GM06990 (cell line): ENCODE data around the gene RIPOR3.
A peak's percentile ranks its signal among the peaks of the same experiment; 100 is the strongest.
"Not testable (repeated sequence)": the region's sequence is repeated elsewhere in the genome, so short reads cannot be mapped to it uniquely, and the experiment has no call there.

Source experiments
- DNase-seq: peaks from one replicate; pipeline ENCODE4 v3.0.0-alpha.2; 2011; ENCODE audit not compliant: insufficient read length; ENCODE audit errors: extremely low read depth
- H3K27me3 ChIP-seq: replicated peaks from 2 replicates; pipeline ENCODE4 v1.6.0; 2011; ENCODE audit warnings: low read length; ENCODE audit not compliant: control insufficient read depth, insufficient read depth
- H3K36me3 ChIP-seq: 2 replicates; pipeline ENCODE4 v1.5.1; 2011; ENCODE audit warnings: low read length; ENCODE audit not compliant: control insufficient read depth, insufficient read depth
- H3K4me3 ChIP-seq: replicated peaks from 2 replicates; pipeline ENCODE4 v1.5.1; 2011; ENCODE audit warnings: low read depth, mild to moderate bottlenecking, control low read depth, low read length
- CTCF ChIP-seq: IDR thresholded peaks from 2 replicates; pipeline ENCODE4 v1.5.1; 2011; ENCODE audit warnings: low read length, control low read depth, mild to moderate bottlenecking, inconsistent platforms; ENCODE audit not compliant: insufficient read depth, poor library complexity, severe bottlenecking

Gene RIPOR3

DNA sequence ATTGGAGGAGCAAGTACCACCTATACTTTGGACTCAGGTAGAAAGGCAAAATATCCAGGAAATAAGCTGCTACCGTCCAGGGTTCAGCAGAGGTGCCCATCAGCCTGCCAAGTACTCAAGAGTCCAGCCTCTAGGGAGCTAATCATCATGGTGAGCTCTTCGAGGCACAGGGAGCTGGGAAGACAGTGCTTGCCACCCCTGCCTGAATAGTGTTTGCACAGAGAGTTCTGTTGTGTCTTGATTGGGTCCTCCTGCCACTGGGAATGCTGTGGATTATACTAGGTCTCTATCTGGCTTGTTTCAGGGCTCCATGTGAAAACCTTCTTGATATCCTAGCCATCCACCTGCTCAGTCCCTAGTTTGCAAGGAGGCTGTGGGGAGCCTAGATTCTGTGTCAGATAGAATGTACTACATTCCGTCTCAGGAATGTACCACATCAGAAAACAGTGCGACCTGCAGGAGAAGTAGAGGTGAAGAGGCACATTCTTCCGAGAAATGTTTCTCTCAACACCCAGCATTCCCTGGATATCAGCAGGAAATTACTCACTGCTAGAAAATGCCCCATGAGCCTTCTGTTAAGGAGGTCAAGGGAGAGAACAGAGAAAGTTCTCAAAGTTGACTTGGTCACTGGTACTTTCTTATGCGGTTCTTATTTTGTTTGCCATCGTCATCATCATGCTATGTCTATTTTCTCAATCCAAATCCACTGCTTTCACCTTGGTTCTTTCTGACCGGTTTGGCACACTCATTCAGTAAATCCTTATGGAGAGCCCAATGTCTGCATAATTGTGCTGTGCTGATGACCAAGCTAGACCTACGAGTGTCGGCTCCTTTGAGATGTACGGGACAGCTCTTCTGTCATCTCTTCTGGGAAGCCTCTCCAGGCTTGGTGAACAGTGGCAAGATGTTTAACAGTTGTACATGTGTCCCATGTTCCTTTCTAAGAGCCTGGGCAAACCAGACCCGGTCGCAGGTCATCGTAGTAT lies 150.4 kb downstream of the RIPOR3 start:
- TF ChIP-seq CTCF, result no peak
- H3K4me3 ChIP-seq, result peak overlapping the region; percentile 31
- no peaks in the 10 kb centered on the region for H3K36me3 ChIP-seq

GRCh38 chr20:50539798-50540197 lies 151.5 kb downstream of the RIPOR3 start:
- H3K36me3 ChIP-seq, DNase-seq, H3K4me3 ChIP-seq, H3K27me3 ChIP-seq: not testable (repeated sequence)

More for the DNA sequence above, 150.4 kb downstream of the RIPOR3 start:
- H3K27me3 ChIP-seq, result no peaks in the 10 kb centered on the region
- no peak for DNase-seq

GRCh38 chr20:50538276-50538675 lies 153.1 kb downstream of the RIPOR3 start:
- no peak for TF ChIP-seq CTCF
- DNase-seq, result no peak
- H3K36me3 ChIP-seq, result peaks cover 2% of the 10 kb centered on the region
- no peaks in the 10 kb centered on the region for H3K27me3 ChIP-seq
- no peak overlapping the region for H3K4me3 ChIP-seq

GRCh38 chr20:50537546-50538201 lies 153.7 kb downstream of the RIPOR3 start:
- H3K4me3 ChIP-seq, result no peak overlapping the region
- no peaks in the 10 kb centered on the region for H3K27me3 ChIP-seq
- DNase-seq, result no peak
- TF ChIP-seq CTCF, result no peak
- peaks cover 2% of the 10 kb centered on the region for H3K36me3 ChIP-seq

DNA sequence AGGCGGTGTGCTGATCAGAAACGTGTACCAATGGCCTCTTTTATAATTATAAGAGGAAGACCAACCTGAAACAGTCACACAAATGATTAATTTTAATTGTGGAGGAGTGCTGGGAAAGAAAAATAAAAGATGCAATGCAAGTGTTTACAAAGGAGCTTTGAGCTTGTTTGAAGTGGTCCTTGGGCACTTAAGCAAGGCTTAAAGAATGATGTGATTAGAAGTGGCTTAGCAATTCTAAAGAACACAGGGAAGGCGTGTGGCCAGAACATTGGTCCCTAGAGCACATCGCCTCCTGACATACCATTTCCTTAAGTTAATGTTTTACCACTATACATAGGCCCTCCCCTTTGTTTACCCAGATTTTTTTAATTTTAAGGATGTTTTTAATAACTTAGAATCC lies 155.0 kb downstream of the RIPOR3 start:
- Histone ChIP-seq H3K27me3 (no peaks in the 10 kb centered on the region), H3K4me3 (no peak overlapping the region), H3K36me3 (peaks cover 2% of the 10 kb centered on the region)
- TF ChIP-seq CTCF, result no peak
- no peak for DNase-seq
